K562 (cell line): ENCODE data around the gene CRTC3.

Source experiments
- BCOR ChIP-seq: fragments of 450-650 bp; IDR thresholded peaks from 2 replicates; pipeline ENCODE4 v1.6.1; 2016
- CBX3 ChIP-seq, 2 experiments: IDR thresholded peaks; 1 replicate in 1 of 2; 2 replicates in 1 of 2; pipeline ENCODE4 v1.6.1; 2012; ENCODE audit warnings: inconsistent platforms in 2 of 2, low read length in 2 of 2, borderline replicate concordance in 1 of 2, control low read depth in 1 of 2
- CREM ChIP-seq: IDR thresholded peaks from 2 replicates; pipeline ENCODE4 v1.6.1; 2014; ENCODE audit warnings: antibody characterized with exemption, low read depth
- KLF10 ChIP-seq: fragments of 250-450 bp; sonication (Bioruptor Pico); IDR thresholded peaks from 2 replicates; pipeline ENCODE4 v1.6.1; 2021; ENCODE audit warnings: matching md5 sums
- NR2C1 ChIP-seq, 2 experiments: fragments of 450-650 bp; IDR thresholded peaks; 2 replicates each; pipeline ENCODE4 v1.6.1; 2017; ENCODE audit warnings: mild to moderate bottlenecking in 2 of 2, antibody characterized with exemption in 1 of 2, inconsistent platforms in 1 of 2, missing compliant biosample characterization in 1 of 2, missing genetic modification characterization in 1 of 2
- NRF1 ChIP-seq, 2 experiments: fragments of 450-650 bp; IDR thresholded peaks in 1 of 2; conservative IDR thresholded peaks in 1 of 2; 2 replicates each; pipeline ENCODE4 v1.6.1; 2014; ENCODE audit warnings: mild to moderate bottlenecking in 2 of 2
- POLR2AphosphoS5 ChIP-seq: IDR thresholded peaks from 2 replicates; pipeline ENCODE4 v1.6.1; 2011; ENCODE audit warnings: mild to moderate bottlenecking, low read depth, low read length, moderate library complexity; ENCODE audit not compliant: control insufficient read depth, insufficient read depth
- USF2 ChIP-seq: sonication (generic); formaldehyde crosslinking; IDR thresholded peaks from 2 replicates; pipeline ENCODE4 v1.5.0; 2020; ENCODE audit warnings: missing genetic modification reagents

GRCh38 chr15:90620379-90621067 lies 90.8 kb downstream of the CRTC3 start:
- TF ChIP-seq KLF10 (no peak), NRF1 (conservative IDR thresholded peaks at IDR 0.05 in 1 of 2, IDR thresholded peaks at IDR 0.05 in 1 of 2) (peak; percentile 55 to 58), BCOR (no peak), CBX3 (IDR thresholded peaks at IDR 0.05; ENCODE audit: borderline replicate concordance in 1 of 2, low read length in 2 of 2) (no peak), POLR2AphosphoS5 (no peak), NR2C1 (IDR thresholded peaks at IDR 0.05) (no peak), NR2C1 (tag; IDR thresholded peaks at IDR 0.05) (no peak), USF2 (no peak), CREM (no peak)
